ENCODE results near the gene RBFOX1.

RBFOX1 gene

GRCh38 chr16:7332611-7333010, at the start of gene RBFOX1:
TSS of gene RBFOX1 (plus strand) at chr16:7332845.
- DNase-seq (ENCODE audit: low spot score) = no peak
- in situ Hi-C loops (cut with MboI; ENCODE audit: low sequenced_read_pairs, unreplicated experiment) = no loop called here
- TF ChIP-seq, protein P1, sequence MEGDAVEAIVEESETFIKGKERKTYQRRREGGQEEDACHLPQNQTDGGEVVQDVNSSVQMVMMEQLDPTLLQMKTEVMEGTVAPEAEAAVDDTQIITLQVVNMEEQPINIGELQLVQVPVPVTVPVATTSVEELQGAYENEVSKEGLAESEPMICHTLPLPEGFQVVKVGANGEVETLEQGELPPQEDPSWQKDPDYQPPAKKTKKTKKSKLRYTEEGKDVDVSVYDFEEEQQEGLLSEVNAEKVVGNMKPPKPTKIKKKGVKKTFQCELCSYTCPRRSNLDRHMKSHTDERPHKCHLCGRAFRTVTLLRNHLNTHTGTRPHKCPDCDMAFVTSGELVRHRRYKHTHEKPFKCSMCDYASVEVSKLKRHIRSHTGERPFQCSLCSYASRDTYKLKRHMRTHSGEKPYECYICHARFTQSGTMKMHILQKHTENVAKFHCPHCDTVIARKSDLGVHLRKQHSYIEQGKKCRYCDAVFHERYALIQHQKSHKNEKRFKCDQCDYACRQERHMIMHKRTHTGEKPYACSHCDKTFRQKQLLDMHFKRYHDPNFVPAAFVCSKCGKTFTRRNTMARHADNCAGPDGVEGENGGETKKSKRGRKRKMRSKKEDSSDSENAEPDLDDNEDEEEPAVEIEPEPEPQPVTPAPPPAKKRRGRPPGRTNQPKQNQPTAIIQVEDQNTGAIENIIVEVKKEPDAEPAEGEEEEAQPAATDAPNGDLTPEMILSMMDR (IDR thresholded peaks at IDR 0.05; ENCODE audit: borderline replicate concordance, control extremely low read depth, extremely low read depth, insufficient read depth, missing control alignments) = no peak

GRCh38 chr16:7284780-7285179, 47.9 kb upstream of the RBFOX1 start:
- TF ChIP-seq, protein P1 (IDR thresholded peaks at IDR 0.05; ENCODE audit: borderline replicate concordance, control extremely low read depth, extremely low read depth, insufficient read depth, missing control alignments) = no peak
- in situ Hi-C loops (cut with MboI; ENCODE audit: low sequenced_read_pairs, unreplicated experiment) = no loop called here
- no peak for DNase-seq (ENCODE audit: low spot score)

DNA sequence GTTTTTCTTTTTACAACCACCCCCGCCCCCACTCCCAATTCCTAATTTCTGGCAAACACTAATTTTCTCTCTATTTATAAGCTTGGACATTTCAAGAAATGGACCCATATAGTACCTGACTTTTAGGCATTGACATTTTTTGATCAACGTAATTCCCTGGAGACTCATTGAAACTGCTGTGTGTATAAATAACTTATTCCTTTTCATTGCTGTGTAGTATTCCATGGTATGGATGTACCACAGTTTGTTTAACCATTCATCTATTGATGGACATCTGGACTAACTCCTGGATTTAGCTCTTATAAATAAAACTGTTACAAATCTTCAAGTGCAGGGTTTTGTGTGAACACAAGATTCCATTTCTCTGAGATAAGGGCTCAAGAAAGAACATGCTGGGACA, 47.1 kb upstream of the RBFOX1 start:
- in situ Hi-C loops (cut with MboI; ENCODE audit: low sequenced_read_pairs, unreplicated experiment) = no loop called here
- TF ChIP-seq, protein P1 (IDR thresholded peaks at IDR 0.05; ENCODE audit: borderline replicate concordance, control extremely low read depth, extremely low read depth, insufficient read depth, missing control alignments) = no peak
- no peak for DNase-seq (ENCODE audit: low spot score)

- in situ Hi-C loops (cut with MboI; ENCODE audit: low sequenced_read_pairs, unreplicated experiment) = no loop called here
These were observed 43.3 kb upstream of the RBFOX1 start for GRCh38 chr16:7289299-7289698.

GRCh38 chr16:7290682-7291081, 42.0 kb upstream of the RBFOX1 start:
- TF ChIP-seq, protein P1 (IDR thresholded peaks at IDR 0.05; ENCODE audit: borderline replicate concordance, control extremely low read depth, extremely low read depth, insufficient read depth, missing control alignments) = no peak
- in situ Hi-C loops (cut with MboI; ENCODE audit: low sequenced_read_pairs, unreplicated experiment) = no loop called here
- no peak for DNase-seq (ENCODE audit: low spot score)

More at GRCh38 chr16:7289299-7289698, 43.3 kb upstream of the RBFOX1 start:
- TF ChIP-seq, protein P1 (IDR thresholded peaks at IDR 0.05; ENCODE audit: borderline replicate concordance, control extremely low read depth, extremely low read depth, insufficient read depth, missing control alignments) = no peak
- no peak for DNase-seq (ENCODE audit: low spot score)

GRCh38 chr16:7294020-7294419, 38.6 kb upstream of the RBFOX1 start:
- no peak for DNase-seq (ENCODE audit: low spot score)
- in situ Hi-C loops (cut with MboI; ENCODE audit: low sequenced_read_pairs, unreplicated experiment) = no loop called here
- TF ChIP-seq, protein P1 (IDR thresholded peaks at IDR 0.05; ENCODE audit: borderline replicate concordance, control extremely low read depth, extremely low read depth, insufficient read depth, missing control alignments) = no peak
